IMR-90 (cell line): Measurements from ENCODE around the gene CNTN4. TPM values are rescaled to one million over a fixed set of nuclear protein-coding genes. Genes with fewer than 3 reads are reported as not detected.
A peak's percentile ranks its signal among the peaks of the same experiment; 100 is the strongest.

ENCODE experiments used
- ATAC-seq: fragments of 200-7000 bp; cut with Tn5 transposase; 2 replicates; pipeline ENCODE4 v1.9.1; 2020; ENCODE audit warnings: low read depth, mild to moderate bottlenecking, moderate library complexity
- BruUV-seq: library from RNA; stranded (reverse); fragments of 400-500 nt; replicated peaks from 2 replicates; lab custom pipeline; 2021; lab: Mats Ljungman, UMichigan
- CTCF ChIA-PET: fragments of 300-600 bp; formaldehyde crosslinking; extraction: SDS; loops from one replicate; lab custom pipeline; 2021; ENCODE audit warnings: antibody characterized with exemption; lab: Yijun Ruan, JAX
- POLR2A ChIA-PET: fragments of 300-600 bp; sonication (Branson Sonifier 250); formaldehyde crosslinking; loops from one replicate; lab custom pipeline; 2022; ENCODE audit warnings: antibody characterized with exemption; ENCODE audit not compliant: unreplicated experiment; lab: Charles Lee
- DNase-seq: peaks from one replicate; pipeline ENCODE4 v3.0.0; 2013
- H2AFZ ChIP-seq: replicated peaks from 2 replicates; pipeline ENCODE3; 2013; ENCODE audit warnings: low read length, mild to moderate bottlenecking; ENCODE audit not compliant: poor library complexity
- H2AK5ac ChIP-seq: 2 replicates; pipeline ENCODE4 v1.6.1; 2013; ENCODE audit warnings: low read depth, low read length, inconsistent platforms
- H2AK9ac ChIP-seq: replicated peaks from 2 replicates; pipeline ENCODE3; 2013; ENCODE audit warnings: mild to moderate bottlenecking, low read depth, low read length, moderate library complexity; ENCODE audit not compliant: poor library complexity
- H2BK120ac ChIP-seq: 2 replicates; pipeline ENCODE4 v1.6.1; 2013; ENCODE audit warnings: low read depth, low read length, inconsistent platforms
- H2BK15ac ChIP-seq: 3 replicates; pipeline ENCODE4 v1.6.1; 2013; ENCODE audit warnings: low read depth, low read length, inconsistent platforms
- H2BK20ac ChIP-seq: 2 replicates; pipeline ENCODE4 v1.6.1; 2013; ENCODE audit warnings: low read depth, mild to moderate bottlenecking, inconsistent platforms, low read length, moderate library complexity
- H2BK5ac ChIP-seq: 2 replicates; pipeline ENCODE4 v1.6.1; 2013; ENCODE audit warnings: mild to moderate bottlenecking, low read depth, low read length, inconsistent platforms; ENCODE audit not compliant: poor library complexity, severe bottlenecking
- H3K14ac ChIP-seq: replicated peaks from 2 replicates; pipeline ENCODE4 v1.6.1; 2013; ENCODE audit warnings: low read depth, low read length, inconsistent platforms
- H3K18ac ChIP-seq: 2 replicates; pipeline ENCODE4 v1.6.1; 2013; ENCODE audit warnings: low read depth, low read length, control low read depth
- H3K23ac ChIP-seq: 2 replicates; pipeline ENCODE4 v1.6.1; 2013; ENCODE audit warnings: low read depth, low read length, inconsistent platforms
- H3K27ac ChIP-seq: 2 replicates; pipeline ENCODE4 v1.5.1; 2013; ENCODE audit warnings: mild to moderate bottlenecking, control low read depth, low read length; ENCODE audit not compliant: insufficient read depth
- H3K27me3 ChIP-seq: 2 replicates; pipeline ENCODE4 v1.6.1; 2013; ENCODE audit warnings: low read length; ENCODE audit not compliant: control insufficient read depth, insufficient read depth
- H3K36me3 ChIP-seq: 2 replicates; pipeline ENCODE4 v1.6.1; 2013; ENCODE audit warnings: low read length, mixed read lengths; ENCODE audit not compliant: control insufficient read depth, insufficient read depth
- H3K4ac ChIP-seq: 2 replicates; pipeline ENCODE4 v1.6.1; 2013; ENCODE audit warnings: low read depth, low read length, inconsistent platforms
- H3K4me1 ChIP-seq: 2 replicates; pipeline ENCODE4 v1.6.1; 2013; ENCODE audit warnings: low read length, mixed read lengths; ENCODE audit not compliant: control insufficient read depth, insufficient read depth
- H3K4me2 ChIP-seq: 2 replicates; pipeline ENCODE4 v1.6.1; 2013; ENCODE audit warnings: low read depth, mild to moderate bottlenecking, control low read depth, low read length, moderate library complexity
- H3K4me3 ChIP-seq: 2 replicates; pipeline ENCODE4 v1.5.1; 2013; ENCODE audit warnings: low read depth, mild to moderate bottlenecking, control low read depth, low read length, moderate library complexity; ENCODE audit not compliant: insufficient read depth
- H3K56ac ChIP-seq: 2 replicates; pipeline ENCODE4 v1.6.1; 2013; ENCODE audit warnings: low read length, inconsistent platforms; ENCODE audit not compliant: insufficient read depth; ENCODE audit errors: extremely low read depth
- H3K79me1 ChIP-seq, 2 experiments: 2 replicates each; pipeline ENCODE4 v1.6.1; 2013; ENCODE audit warnings: low read length in 2 of 2, inconsistent platforms in 1 of 2, low read depth in 1 of 2
- H3K9ac ChIP-seq: 2 replicates; pipeline ENCODE4 v1.6.1; 2013; ENCODE audit warnings: low read depth, low read length, control low read depth
- H3K9me1 ChIP-seq: 2 replicates; pipeline ENCODE4 v1.6.1; 2013; ENCODE audit warnings: low read length, inconsistent platforms; ENCODE audit not compliant: insufficient read depth
- H3K9me3 ChIP-seq: 2 replicates; pipeline ENCODE4 v1.6.1; 2013; ENCODE audit warnings: low read length; ENCODE audit not compliant: control insufficient read depth, insufficient read depth
- H4K20me1 ChIP-seq: 2 replicates; pipeline ENCODE4 v1.6.1; 2013; ENCODE audit warnings: low read length, inconsistent platforms; ENCODE audit not compliant: insufficient read depth
- H4K5ac ChIP-seq: 2 replicates; pipeline ENCODE4 v1.6.1; 2013; ENCODE audit warnings: mild to moderate bottlenecking, low read depth, low read length, control low read depth
- H4K8ac ChIP-seq, 2 experiments: 2 replicates each; pipeline ENCODE4 v1.6.1; 2013; ENCODE audit warnings: low read depth in 2 of 2, low read length in 2 of 2, control low read depth in 1 of 2, inconsistent platforms in 1 of 2
- H4K91ac ChIP-seq: 2 replicates; pipeline ENCODE4 v1.6.1; 2013; ENCODE audit warnings: low read depth, low read length, inconsistent platforms; ENCODE audit not compliant: insufficient read depth
- FOS ChIP-seq: fragments of 150-350 bp; IDR thresholded peaks from 2 replicates; pipeline ENCODE4 v1.6.1; 2016; ENCODE audit warnings: low read depth, low read length
- MAFK ChIP-seq: IDR thresholded peaks from 2 replicates; pipeline ENCODE4 v1.6.1; 2012; ENCODE audit warnings: low read depth, low read length, improper control_type of control experiment
- WGBS, 2 experiments: methylation state at CpG; one replicate each; pipeline versions ENCODE4 v1.1.5 to v1.1.7; 2013; ENCODE audit warnings: missing lambda C conversion rate in 2 of 2; ENCODE audit not compliant: insufficient read length in 1 of 2; ENCODE audit errors: extremely low coverage in 2 of 2; 5-methylcytosine and 5-hydroxymethylcytosine counted together
- dilution Hi-C: fragments of 300-500 bp; cut with HindIII; formaldehyde crosslinking; loops from one replicate; pipeline ENCODE4 v1.14.3; 2018; ENCODE audit warnings: low sequenced_read_pairs; ENCODE audit not compliant: unreplicated experiment
- in situ Hi-C: fragments of 300-500 bp; cut with MboI; formaldehyde crosslinking; loops from 3 replicates; pipeline ENCODE4 v1.14.3; 2019; ENCODE audit warnings: low sequenced_read_pairs, inconsistent platforms, mixed read lengths
- intact Hi-C: fragments of 100-400 bp; cut with micrococcal nuclease; formaldehyde crosslinking; loops from 2 replicates; pipeline ENCODE4 v1.10.0; 2022
- polyA plus RNA-seq, 3 experiments: library from polyadenylated mRNA; depleted of rRNA; stranded (reverse); fragments of >200 nt; gene quantifications; 2 replicates each; pipeline ENCODE4 v1.2.3, GENCODE V29; 2012; ENCODE audit warnings: low replicate concordance in 1 of 3
- total RNA-seq: library from RNA; depleted of rRNA; stranded (reverse); fragments of >200 nt; gene quantifications from 2 replicates; pipeline ENCODE4 v1.2.3, GENCODE V29; 2012

CNTN4 gene
- total and polyA plus RNA-seq, 2 of the 4 experiments (the other 2 are of a cell fraction): under 0.01 TPM; not detected in 1

DNA sequence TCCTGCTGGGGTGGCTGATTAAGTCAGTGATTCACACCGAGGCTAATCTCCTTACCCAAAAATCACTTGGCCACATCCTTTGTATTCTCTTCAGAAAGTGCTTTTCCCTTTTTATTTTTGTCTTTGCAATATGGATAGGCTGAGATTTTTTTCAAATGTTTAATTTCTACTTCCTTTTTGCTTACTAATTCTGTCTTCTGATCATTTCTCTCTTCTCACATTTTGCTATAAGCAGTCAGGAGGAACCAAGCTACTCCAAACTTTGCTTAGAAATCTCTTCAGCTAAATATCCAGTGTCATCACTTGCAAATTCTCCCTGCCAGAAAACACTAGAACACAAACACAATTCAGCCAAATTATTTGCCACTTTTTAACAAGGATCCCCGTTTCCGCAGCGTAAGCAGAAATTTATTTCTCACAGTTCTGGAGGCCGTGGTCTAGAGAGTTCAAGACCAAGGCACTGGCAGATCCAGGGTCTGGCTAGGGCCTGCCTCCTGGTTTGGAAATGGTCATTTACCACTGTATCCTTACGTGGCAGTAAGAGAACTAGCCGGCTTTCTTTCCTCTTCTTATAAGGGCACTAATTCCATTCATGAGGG, 906.6 kb downstream of the CNTN4 start:
- dilution Hi-C loops (no loop called here), in situ Hi-C loops (no loop called here), intact Hi-C loops (no loop called here)
- Histone ChIP-seq H3K4me1 (no peaks in the 10 kb centered on the region), H3K9ac (no peak overlapping the region), H2BK15ac (no peak overlapping the region), H3K56ac (no peak overlapping the region), H4K91ac (no peak overlapping the region), H3K4me3 (no peak overlapping the region), H3K79me1 (no peaks in the 10 kb centered on the region), H4K20me1 (no peaks in the 10 kb centered on the region), H3K4ac (no peak overlapping the region), H3K9me3 (peaks cover 5% of the 10 kb centered on the region), H2AK9ac (no peak overlapping the region), H2BK120ac (no peak overlapping the region), H3K14ac (no peak overlapping the region), H2AK5ac (no peak overlapping the region), H3K27me3 (no peaks in the 10 kb centered on the region), H3K27ac (no peak overlapping the region), H3K4me2 (no peak overlapping the region), H2BK5ac (no peak overlapping the region), H3K9me1 (no peaks in the 10 kb centered on the region), H3K18ac (no peak overlapping the region), H4K5ac (no peak overlapping the region), H3K23ac (no peak overlapping the region), H2AFZ (no peak overlapping the region), H4K8ac (no peak overlapping the region), H2BK20ac (no peak overlapping the region), H3K36me3 (no peaks in the 10 kb centered on the region)
- POLR2A ChIA-PET: no interaction called here
- TF ChIP-seq MAFK: peak; percentile 31; the same call in 1 of the 2 replicates
- TF ChIP-seq FOS: no peak
- ATAC-seq (no peak), DNase-seq (no peak)
- 70% methylated on average over 4 of the region's 7 CpGs; no CpG with 5 or more reads in 1 of the 2 experiments for WGBS, 2 experiments
- CTCF ChIA-PET: no interaction called here
- BruUV-seq: no TSS peak
